Measurements from ENCODE around the gene DMBT1. TPM values are rescaled to one million over a fixed set of nuclear protein-coding genes. Genes with fewer than 3 reads are reported as not detected.

The DMBT1 gene
- total and polyA plus RNA-seq, 2 of the 4 experiments (the other 2 are of a cell fraction): under 0.01 TPM; not detected in 1

- ChIA-PET POLR2A (ENCODE audit: unreplicated experiment) (no interaction called here), CTCF (no interaction called here)
- no peak for TF ChIP-seq USF2 (IDR thresholded peaks at IDR 0.05; ENCODE audit: low read depth, low read length)
- TF ChIP-seq NFE2L2 (IDR thresholded peaks at IDR 0.05; ENCODE audit: low read depth, low read length): no peak
- TF ChIP-seq, protein P1, sequence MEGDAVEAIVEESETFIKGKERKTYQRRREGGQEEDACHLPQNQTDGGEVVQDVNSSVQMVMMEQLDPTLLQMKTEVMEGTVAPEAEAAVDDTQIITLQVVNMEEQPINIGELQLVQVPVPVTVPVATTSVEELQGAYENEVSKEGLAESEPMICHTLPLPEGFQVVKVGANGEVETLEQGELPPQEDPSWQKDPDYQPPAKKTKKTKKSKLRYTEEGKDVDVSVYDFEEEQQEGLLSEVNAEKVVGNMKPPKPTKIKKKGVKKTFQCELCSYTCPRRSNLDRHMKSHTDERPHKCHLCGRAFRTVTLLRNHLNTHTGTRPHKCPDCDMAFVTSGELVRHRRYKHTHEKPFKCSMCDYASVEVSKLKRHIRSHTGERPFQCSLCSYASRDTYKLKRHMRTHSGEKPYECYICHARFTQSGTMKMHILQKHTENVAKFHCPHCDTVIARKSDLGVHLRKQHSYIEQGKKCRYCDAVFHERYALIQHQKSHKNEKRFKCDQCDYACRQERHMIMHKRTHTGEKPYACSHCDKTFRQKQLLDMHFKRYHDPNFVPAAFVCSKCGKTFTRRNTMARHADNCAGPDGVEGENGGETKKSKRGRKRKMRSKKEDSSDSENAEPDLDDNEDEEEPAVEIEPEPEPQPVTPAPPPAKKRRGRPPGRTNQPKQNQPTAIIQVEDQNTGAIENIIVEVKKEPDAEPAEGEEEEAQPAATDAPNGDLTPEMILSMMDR (conservative IDR thresholded peaks at IDR 0.05; ENCODE audit: low read depth, low read length): no peak
- TF ChIP-seq MAFK (IDR thresholded peaks at IDR 0.05; ENCODE audit: low read depth, low read length): no peak
- no peak for TF ChIP-seq RAD21 (IDR thresholded peaks at IDR 0.05; ENCODE audit: low read length)
- H3K4me2 ChIP-seq (ENCODE audit: low read depth, low read length): no peak overlapping the region
- H2BK120ac ChIP-seq (ENCODE audit: low read depth, low read length): no peak overlapping the region
- H3K56ac ChIP-seq (ENCODE audit: extremely low read depth, insufficient read depth, low read length): no peak overlapping the region
- ATAC-seq (ENCODE audit: low read depth): no peak
- no peak overlapping the region for H4K5ac ChIP-seq (ENCODE audit: low read depth, low read length)
- DNase-seq: no peak
- no peak overlapping the region for H3K4ac ChIP-seq (ENCODE audit: low read depth, low read length)
- WGBS, 2 experiments (ENCODE audit: extremely low coverage in 2 of 2, insufficient read length in 1 of 2): no CpG with 5 or more reads among the region's 2 CpGs
- no peaks in the 10 kb centered on the region for H3K79me1 ChIP-seq (ENCODE audit: low read depth in 1 of 2, low read length in 2 of 2)
- no peak overlapping the region for H4K91ac ChIP-seq (ENCODE audit: insufficient read depth, low read depth, low read length)
- BruUV-seq (replicated peaks): no TSS peak
- H3K36me3 ChIP-seq (ENCODE audit: control insufficient read depth, insufficient read depth, low read length): no peaks in the 10 kb centered on the region
- H3K9me1 ChIP-seq (ENCODE audit: insufficient read depth, low read length): no peaks in the 10 kb centered on the region
- no peaks in the 10 kb centered on the region for H4K20me1 ChIP-seq (ENCODE audit: insufficient read depth, low read length)
- in situ Hi-C loops (cut with MboI; ENCODE audit: low sequenced_read_pairs): loop anchor here (25.0 kb wide), 1 partner anchor 906 kb away; no protein-coding TSS in a partner anchor
- intact Hi-C loops (cut with micrococcal nuclease): no loop called here
- no peak overlapping the region for H2BK5ac ChIP-seq (ENCODE audit: low read depth, low read length, poor library complexity, severe bottlenecking)
- H3K14ac ChIP-seq (replicated peaks; ENCODE audit: low read depth, low read length): no peak overlapping the region
- no peak overlapping the region for H2BK15ac ChIP-seq (ENCODE audit: low read depth, low read length)
- H2AK5ac ChIP-seq (ENCODE audit: low read depth, low read length): no peak overlapping the region
- no peak overlapping the region for H4K8ac ChIP-seq (ENCODE audit: low read depth in 2 of 2, low read length in 2 of 2)
- H3K4me1 ChIP-seq (ENCODE audit: control insufficient read depth, insufficient read depth, low read length): no peaks in the 10 kb centered on the region
- no peak overlapping the region for H2AFZ ChIP-seq (replicated peaks; ENCODE audit: low read length, poor library complexity)
- dilution Hi-C loops (cut with HindIII; ENCODE audit: low sequenced_read_pairs, unreplicated experiment): no loop called here
- no peak overlapping the region for H3K27ac ChIP-seq (ENCODE audit: insufficient read depth, low read length)
- H3K27me3 ChIP-seq (ENCODE audit: control insufficient read depth, insufficient read depth, low read length): no peaks in the 10 kb centered on the region
- H3K9ac ChIP-seq (ENCODE audit: low read depth, low read length): no peak overlapping the region
- H3K23ac ChIP-seq (ENCODE audit: low read depth, low read length): no peak overlapping the region
- no peak overlapping the region for H2AK9ac ChIP-seq (replicated peaks; ENCODE audit: low read depth, low read length, poor library complexity)
- H3K4me3 ChIP-seq (ENCODE audit: insufficient read depth, low read depth, low read length): no peak overlapping the region
- no peak overlapping the region for H2BK20ac ChIP-seq (ENCODE audit: low read depth, low read length)
- no peaks in the 10 kb centered on the region for H3K9me3 ChIP-seq (ENCODE audit: control insufficient read depth, insufficient read depth, low read length)
- H3K18ac ChIP-seq (ENCODE audit: low read depth, low read length): no peak overlapping the region
These were observed 95.8 kb downstream of the DMBT1 start for GRCh38 chr10:122656308-122656705.

Data from IMR-90 (cell line).